OCI-M2 (cell line): ENCODE results near the gene SNX13.

ENCODE experiments used
- DNase-seq: peaks from one replicate; lab custom pipeline; 2025; ENCODE audit not compliant: unreplicated experiment; lab: John Stamatoyannopoulos, UW

The SNX13 gene, protein sequence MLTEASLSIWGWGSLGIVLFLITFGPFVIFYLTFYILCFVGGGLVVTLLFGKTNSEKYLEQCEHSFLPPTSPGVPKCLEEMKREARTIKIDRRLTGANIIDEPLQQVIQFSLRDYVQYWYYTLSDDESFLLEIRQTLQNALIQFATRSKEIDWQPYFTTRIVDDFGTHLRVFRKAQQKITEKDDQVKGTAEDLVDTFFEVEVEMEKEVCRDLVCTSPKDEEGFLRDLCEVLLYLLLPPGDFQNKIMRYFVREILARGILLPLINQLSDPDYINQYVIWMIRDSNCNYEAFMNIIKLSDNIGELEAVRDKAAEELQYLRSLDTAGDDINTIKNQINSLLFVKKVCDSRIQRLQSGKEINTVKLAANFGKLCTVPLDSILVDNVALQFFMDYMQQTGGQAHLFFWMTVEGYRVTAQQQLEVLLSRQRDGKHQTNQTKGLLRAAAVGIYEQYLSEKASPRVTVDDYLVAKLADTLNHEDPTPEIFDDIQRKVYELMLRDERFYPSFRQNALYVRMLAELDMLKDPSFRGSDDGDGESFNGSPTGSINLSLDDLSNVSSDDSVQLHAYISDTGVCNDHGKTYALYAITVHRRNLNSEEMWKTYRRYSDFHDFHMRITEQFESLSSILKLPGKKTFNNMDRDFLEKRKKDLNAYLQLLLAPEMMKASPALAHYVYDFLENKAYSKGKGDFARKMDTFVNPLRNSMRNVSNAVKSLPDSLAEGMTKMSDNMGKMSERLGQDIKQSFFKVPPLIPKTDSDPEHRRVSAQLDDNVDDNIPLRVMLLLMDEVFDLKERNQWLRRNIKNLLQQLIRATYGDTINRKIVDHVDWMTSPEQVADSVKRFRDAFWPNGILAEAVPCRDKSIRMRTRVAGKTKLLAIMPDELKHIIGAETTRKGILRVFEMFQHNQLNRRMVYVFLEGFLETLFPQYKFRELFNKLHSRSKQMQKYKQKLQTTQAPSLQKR

GRCh38 chr7:17940302-17940883 lies at the start of gene SNX13:
TSS of gene SNX13 (minus strand) at chr7:17940494. CDS start at chr7:17940295, 199 bp downstream.
- peak; percentile 14 for DNase-seq

GRCh38 chr7:17989546-17989945 lies 49.3 kb upstream of the SNX13 start:
- DNase-seq, result no peak

- DNase-seq, result no peak
These were observed 48.6 kb upstream of the SNX13 start for GRCh38 chr7:17988858-17989257.

GRCh38 chr7:17988141-17988540 lies 47.8 kb upstream of the SNX13 start:
- DNase-seq, result no peak

GRCh38 chr7:17986851-17987250 lies 46.6 kb upstream of the SNX13 start:
- DNase-seq, result no peak

- DNase-seq, result no peak
These were observed 45.4 kb upstream of the SNX13 start for GRCh38 chr7:17985473-17986239.

DNA sequence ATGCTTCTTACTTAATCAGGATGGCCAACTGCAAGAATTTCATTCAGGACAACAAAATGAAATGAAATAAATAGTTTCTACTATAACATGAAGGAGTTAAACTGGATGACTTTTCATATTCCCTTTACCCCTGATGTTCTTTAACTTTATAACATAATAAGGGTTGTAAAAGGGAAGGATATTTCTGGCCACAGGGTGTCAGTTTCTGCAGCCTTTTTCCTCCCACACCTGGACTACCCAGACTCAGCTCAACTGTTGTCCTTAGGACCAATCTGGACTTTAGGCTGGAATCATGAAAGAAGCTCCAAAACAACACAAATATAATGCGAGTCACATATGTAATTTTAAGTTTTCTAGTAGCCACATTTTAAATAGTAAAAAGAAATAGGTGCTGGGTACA lies 44.0 kb upstream of the SNX13 start:
- DNase-seq, result no peak

- DNase-seq, result no peak
These were observed 43.1 kb upstream of the SNX13 start for GRCh38 chr7:17983221-17984062.

DNA sequence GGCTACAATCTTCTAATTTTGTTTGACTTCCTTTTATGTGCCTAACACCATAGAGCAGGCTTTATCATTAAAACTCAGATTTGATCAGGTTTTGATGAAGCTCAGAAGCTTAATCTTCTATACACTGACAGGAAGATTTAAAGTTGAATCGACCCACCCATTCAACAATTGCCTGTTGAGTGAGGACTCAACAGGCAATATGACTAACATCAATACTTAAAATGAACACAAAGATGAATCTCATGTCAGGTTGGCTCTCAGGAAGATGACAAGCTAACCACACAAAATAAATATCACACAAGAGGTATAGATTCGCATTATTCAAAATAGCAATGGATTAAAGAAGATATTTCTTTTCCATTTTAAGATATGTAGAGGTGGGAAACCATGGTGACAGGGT lies 36.7 kb upstream of the SNX13 start:
- no peak for DNase-seq

DNA sequence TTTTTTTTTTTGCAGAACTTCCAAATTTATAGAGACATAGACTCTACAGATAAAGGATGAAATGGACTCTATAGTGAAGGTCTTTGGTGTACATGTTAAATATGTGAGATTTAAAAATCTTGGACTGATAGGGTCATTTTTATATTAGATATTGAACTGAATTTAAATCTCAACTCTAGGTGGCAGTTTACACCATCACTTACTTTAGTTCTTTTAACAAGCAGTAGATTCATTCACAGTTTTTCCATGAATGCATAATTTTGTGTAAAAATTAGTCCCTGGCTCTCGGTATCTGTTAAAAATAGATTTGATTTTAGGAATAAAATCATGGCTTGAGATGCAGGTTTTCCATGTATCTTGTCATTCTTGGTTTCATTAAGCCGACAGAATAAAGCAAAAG lies 31.1 kb upstream of the SNX13 start:
- no peak for DNase-seq

DNA sequence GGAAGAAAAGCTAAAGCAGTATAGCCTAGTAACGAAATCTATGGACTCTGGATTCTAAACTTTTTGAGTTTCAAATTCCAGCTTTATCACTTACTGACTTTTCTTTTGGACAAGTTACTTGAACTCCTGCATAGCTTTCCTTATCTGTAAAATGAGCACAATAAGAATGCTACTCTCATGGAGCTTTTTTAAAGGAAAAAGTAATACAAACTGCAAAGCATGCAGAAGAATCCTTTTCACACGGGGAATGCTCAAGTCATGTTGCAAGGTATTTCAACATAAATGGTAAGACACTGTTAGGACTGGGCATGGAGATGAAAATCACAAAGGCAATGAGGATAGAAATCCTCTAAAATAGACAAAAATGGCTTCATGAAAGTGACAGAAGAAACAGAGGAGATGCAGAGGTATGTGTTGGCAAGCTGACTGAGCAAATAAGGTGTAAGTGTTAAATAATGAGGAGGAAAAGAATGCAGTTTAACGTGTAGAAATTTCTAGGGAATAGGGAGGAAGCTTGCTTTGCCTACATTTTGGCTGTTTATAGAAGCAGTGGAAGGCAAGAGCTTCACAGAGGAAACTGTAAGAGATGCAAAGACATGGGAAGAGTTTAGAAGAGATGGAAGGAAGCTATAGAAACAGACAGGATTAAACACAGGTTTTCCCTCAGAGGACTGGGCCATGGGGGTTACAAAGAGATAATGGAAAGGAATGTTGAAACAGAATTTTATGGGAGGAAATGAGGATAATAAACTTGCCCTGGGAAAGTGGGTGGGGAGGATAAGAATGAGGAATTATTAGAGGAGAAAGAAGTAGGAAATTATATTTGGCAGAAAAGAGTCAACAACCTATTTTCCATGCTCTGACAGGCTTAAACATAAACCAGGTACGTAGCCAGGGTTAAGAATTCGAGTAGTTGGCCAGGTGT lies 28.8 kb upstream of the SNX13 start:
- no peak for DNase-seq

DNA sequence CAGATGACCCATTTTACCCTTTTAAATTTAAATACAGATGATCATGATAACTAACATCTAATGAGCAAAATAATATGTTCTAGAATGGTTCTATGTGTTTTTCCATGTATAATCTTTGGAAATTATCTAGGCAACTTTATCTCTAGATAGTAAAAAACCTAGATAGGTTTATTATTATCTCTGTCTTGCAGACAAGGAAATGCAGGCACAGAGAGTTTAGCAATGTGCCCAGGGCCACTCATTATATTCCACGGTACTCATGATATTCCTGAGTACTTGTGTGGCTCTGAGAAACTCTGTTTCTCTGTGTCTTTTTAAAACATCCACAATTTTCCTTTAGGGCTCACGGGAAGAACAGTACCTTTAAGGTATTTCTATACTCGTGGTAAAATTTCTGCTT lies 26.4 kb upstream of the SNX13 start:
- DNase-seq, result no peak

DNA sequence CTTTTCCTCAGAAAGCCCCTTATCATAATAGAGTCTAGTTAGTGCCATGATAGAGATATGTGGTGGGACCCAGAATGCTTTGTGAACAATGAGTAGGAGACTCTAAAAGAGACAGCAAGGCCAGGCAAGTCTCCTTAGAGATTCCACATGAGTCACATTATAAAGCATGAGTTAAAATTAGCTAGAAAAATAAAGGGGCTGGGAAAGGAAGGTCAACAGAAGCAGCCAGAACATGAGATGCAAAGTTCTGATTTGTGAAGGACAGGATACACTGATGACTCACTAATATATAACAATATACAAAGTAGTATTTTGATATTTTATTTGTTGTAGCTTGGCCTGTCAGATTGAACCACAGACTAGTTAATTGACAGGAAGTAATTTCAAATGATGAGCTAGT lies 25.3 kb upstream of the SNX13 start:
- no peak for DNase-seq

DNA sequence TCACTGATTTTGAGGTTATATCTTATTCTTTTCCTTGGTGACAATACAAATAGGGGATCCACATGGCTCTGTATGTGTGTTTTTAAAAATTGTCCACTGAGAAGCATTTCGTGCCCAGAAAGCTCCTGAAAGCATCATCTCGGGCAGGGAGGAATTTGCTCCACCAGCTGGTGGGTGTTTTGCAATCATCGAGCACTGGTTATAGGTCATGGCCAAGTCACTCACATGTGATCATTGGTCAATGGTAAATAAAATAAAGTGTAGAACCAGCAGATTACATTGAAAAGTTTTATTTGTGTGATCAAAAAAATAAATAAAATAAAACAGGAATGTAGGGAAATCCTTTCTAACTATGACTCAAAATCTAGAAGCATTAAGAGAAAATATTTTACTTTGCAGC lies 23.0 kb upstream of the SNX13 start:
- DNase-seq, result no peak

DNA sequence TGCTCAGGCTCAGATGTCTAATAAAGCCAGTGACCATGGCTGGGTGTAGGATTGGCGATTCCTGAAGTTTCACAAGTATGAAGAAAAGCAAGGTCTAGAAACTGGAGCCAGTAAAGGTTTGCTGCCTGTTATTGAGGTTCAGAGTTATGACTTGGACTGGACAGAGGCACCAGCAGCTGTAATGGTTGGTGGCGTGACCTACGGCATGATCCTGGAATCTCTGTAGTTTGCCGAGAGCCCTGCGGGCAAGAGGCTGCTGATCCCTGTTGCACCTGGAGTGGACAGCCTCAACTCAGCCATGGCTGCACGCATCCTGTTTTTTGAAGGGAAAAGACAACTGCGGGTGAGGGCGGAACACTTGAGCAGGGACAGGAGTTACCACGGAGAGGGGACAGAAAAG lies 22.4 kb upstream of the SNX13 start:
- no peak for DNase-seq

DNA sequence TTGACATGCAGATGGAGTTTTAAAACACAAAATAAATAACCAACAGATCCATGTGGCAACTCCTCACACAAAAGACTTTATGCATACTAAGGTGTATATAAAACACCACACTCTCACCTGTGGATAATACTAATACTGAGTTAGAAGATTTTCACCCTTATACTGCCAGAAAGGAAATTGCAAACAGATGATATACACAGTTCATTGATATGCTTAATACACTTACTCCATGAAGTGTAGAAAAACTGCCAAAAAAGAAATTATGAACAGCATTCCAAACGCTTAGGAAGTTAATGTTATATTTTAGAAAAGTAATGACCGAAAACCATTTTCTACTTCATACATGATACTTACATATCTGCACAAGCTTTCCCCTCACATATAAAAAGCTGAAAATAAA lies 17.6 kb upstream of the SNX13 start:
- no peak for DNase-seq

DNA sequence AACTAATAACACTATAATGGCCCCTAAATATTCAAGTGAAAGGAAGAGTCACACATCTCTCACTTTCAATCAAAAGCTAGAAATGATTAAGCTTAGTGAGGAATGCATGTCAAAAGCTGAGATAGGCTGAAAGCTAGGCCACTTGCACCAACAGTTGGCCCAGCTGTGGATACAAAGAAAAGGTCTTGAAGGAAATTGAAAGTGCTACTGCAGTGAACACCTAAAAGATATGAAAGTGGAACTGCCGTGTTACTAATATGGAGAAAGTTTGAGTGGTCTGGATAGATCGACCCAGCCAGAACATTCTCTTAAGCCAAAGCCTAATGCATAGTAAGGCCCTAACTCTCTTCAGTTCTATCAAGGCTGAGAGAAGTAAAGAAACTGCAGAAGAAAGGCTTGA lies 12.1 kb upstream of the SNX13 start:
- no peak for DNase-seq

- no peak for DNase-seq
These were observed 11.5 kb upstream of the SNX13 start for GRCh38 chr7:17951742-17952254.
